K562 (cell line): ENCODE results near the gene OBP2A. TPM values are rescaled to one million over a fixed set of nuclear protein-coding genes. Genes with fewer than 3 reads are reported as not detected.

Experiments used
- ATAC-seq: fragments of 200-7000 bp; cut with Tn5 transposase; 3 replicates; pipeline ENCODE4 v1.9.1; 2020; ENCODE audit warnings: moderate library complexity
- BruUV-seq: library from RNA; stranded (reverse); fragments of 400-500 nt; replicated peaks from 2 replicates; lab custom pipeline; 2021; lab: Mats Ljungman, UMichigan
- CTCF ChIA-PET: fragments of 300-600 bp; formaldehyde crosslinking; extraction: SDS; loops from one replicate; lab custom pipeline; 2021; ENCODE audit warnings: low intra/inter-chr PET ratio; lab: Yijun Ruan, JAX
- POLR2A ChIA-PET: fragments of 300-600, 350-650 bp; sonication (Branson Sonifier 250); formaldehyde crosslinking; extraction: SDS; loops from one replicate; lab custom pipeline; 2021; ENCODE audit warnings: antibody characterized with exemption, inconsistent platforms; lab: Yijun Ruan, JAX
- DNase-seq, 4 experiments: peaks; one replicate each; pipeline versions ENCODE4 v3.0.0 to v3.0.0-alpha.2; 2011 to 2018; ENCODE audit warnings: low spot score in 3 of 4, mixed read lengths in 3 of 4; ENCODE audit errors: extremely low read depth in 1 of 4
- FAIRE-seq: peaks from 2 replicates; lab custom pipeline; 2011; peaks lifted over from hg19 to GRCh38; lab: Jason Lieb, UNC
- H2AFZ ChIP-seq: 2 replicates; pipeline ENCODE4 v1.6.0; 2011; ENCODE audit warnings: low read depth, low read length, control low read depth, inconsistent platforms
- H3K27ac ChIP-seq: fragments of 200-600 bp; 3 replicates; pipeline ENCODE4 v1.8.0; 2011; ENCODE audit warnings: low read depth, mild to moderate bottlenecking, control low read depth, inconsistent platforms, low read length, moderate library complexity, mixed read lengths; ENCODE audit errors: extremely low read depth
- H3K27me3 ChIP-seq, 2 experiments: fragments of 300-600 bp in 1 of 2; 2 replicates in 1 of 2; 3 replicates in 1 of 2; pipeline versions ENCODE4 v1.6.0 to v1.8.0; 2011; ENCODE audit warnings: inconsistent platforms in 2 of 2, low read length in 2 of 2, mild to moderate bottlenecking in 1 of 2, mixed read lengths in 1 of 2, moderate library complexity in 1 of 2; ENCODE audit not compliant: control insufficient read depth in 2 of 2, insufficient read depth in 2 of 2
- H3K36me3 ChIP-seq: fragments of 300-600 bp; 3 replicates; pipeline ENCODE4 v1.8.0; 2011; ENCODE audit warnings: mild to moderate bottlenecking, low read length, inconsistent platforms; ENCODE audit not compliant: control insufficient read depth, insufficient read depth
- H3K4me1 ChIP-seq, 2 experiments: fragments of 200-600 bp in 1 of 2; replicated peaks in 1 of 2; 2 replicates in 1 of 2; 3 replicates in 1 of 2; pipeline versions ENCODE4 v1.5.1 to v1.8.0; 2011; ENCODE audit warnings: inconsistent platforms in 2 of 2, low read length in 2 of 2, mild to moderate bottlenecking in 1 of 2, mixed read lengths in 1 of 2, moderate library complexity in 1 of 2; ENCODE audit not compliant: control insufficient read depth in 2 of 2, insufficient read depth in 2 of 2
- H3K4me2 ChIP-seq: 2 replicates; pipeline ENCODE4 v1.6.1; 2011; ENCODE audit warnings: low read length, control low read depth, inconsistent platforms, mixed read lengths; ENCODE audit not compliant: insufficient read depth
- H3K4me3 ChIP-seq: fragments of 200-600 bp; sonication (generic), shearing (Covaris generic); 2 replicates; pipeline ENCODE4 v1.5.1; 2016; ENCODE audit warnings: control low read depth, inconsistent platforms
- H3K79me2 ChIP-seq: fragments of 200-600 bp; 3 replicates; pipeline ENCODE4 v1.8.0; 2011; ENCODE audit warnings: low read length, inconsistent platforms; ENCODE audit not compliant: control insufficient read depth, insufficient read depth
- H3K9ac ChIP-seq, 2 experiments: 2 replicates each; pipeline versions ENCODE4 v1.6.0 to v1.6.1; 2011; ENCODE audit warnings: low read depth in 2 of 2, low read length in 2 of 2, control low read depth in 1 of 2, inconsistent platforms in 1 of 2, mild to moderate bottlenecking in 1 of 2, mixed read lengths in 1 of 2; ENCODE audit not compliant: insufficient read depth in 1 of 2
- H3K9me1 ChIP-seq: one replicate; pipeline ENCODE4 v1.6.0; 2011; ENCODE audit warnings: inconsistent platforms, mild to moderate bottlenecking, low read length, moderate library complexity; ENCODE audit not compliant: control insufficient read depth, insufficient read depth
- H3K9me3 ChIP-seq: replicated peaks from 2 replicates; pipeline ENCODE4 v1.5.1; 2011; ENCODE audit warnings: low read depth, low read length, inconsistent platforms; ENCODE audit not compliant: control insufficient read depth, insufficient read depth
- H4K20me1 ChIP-seq: replicated peaks from 2 replicates; pipeline ENCODE4 v1.6.1; 2011; ENCODE audit warnings: low read length, inconsistent platforms, mixed read lengths; ENCODE audit not compliant: control insufficient read depth, insufficient read depth
- C11orf30 ChIP-seq: fragments of 450-650 bp; IDR thresholded peaks from 2 replicates; pipeline ENCODE4 v1.6.1; 2016; ENCODE audit warnings: low read depth, mild to moderate bottlenecking
- DACH1 ChIP-seq: fragments of 450-650 bp; IDR thresholded peaks from 2 replicates; pipeline ENCODE4 v1.6.1; 2018; ENCODE audit not compliant: partially characterized antibody
- EGR1 ChIP-seq: fragments of 450-650 bp; conservative IDR thresholded peaks from 2 replicates; pipeline ENCODE4 v1.6.1; 2017; ENCODE audit warnings: mild to moderate bottlenecking
- MEF2D ChIP-seq: conservative IDR thresholded peaks from 2 replicates; pipeline ENCODE4 v1.6.1; 2016; ENCODE audit warnings: low read depth, missing genetic modification characterization, missing compliant biosample characterization
- POLR2G ChIP-seq: fragments of 200-400 bp; formaldehyde crosslinking; IDR thresholded peaks from 2 replicates; pipeline ENCODE4 v1.6.1; 2017; ENCODE audit warnings: low read depth, mild to moderate bottlenecking, antibody characterized with exemption, low read length, moderate library complexity
- RBFOX2 ChIP-seq: fragments of 200-400 bp; formaldehyde crosslinking; IDR thresholded peaks from 2 replicates; pipeline ENCODE4 v1.6.1; 2017; ENCODE audit warnings: low read depth, mild to moderate bottlenecking, low read length, moderate library complexity
- WGBS: fragments of 100-300 bp; shearing (Covaris generic); methylation state at CpG from one replicate; pipeline ENCODE4 v1.1.6; 2016; ENCODE audit warnings: low coverage, mixed read lengths; ENCODE audit not compliant: insufficient coverage; ENCODE audit errors: missing lambda C conversion rate; 5-methylcytosine and 5-hydroxymethylcytosine counted together
- in situ Hi-C: fragments of 300-500 bp; cut with MboI; formaldehyde crosslinking; loops from 4 replicates; pipeline ENCODE4 v1.15.0; 2018; ENCODE audit warnings: inconsistent platforms, mixed read lengths
- intact Hi-C: fragments of 100-400 bp; cut with micrococcal nuclease; formaldehyde crosslinking; loops from 2 replicates; pipeline ENCODE4 v1.14.2; 2022
- polyA plus RNA-seq, 8 experiments: library from polyadenylated mRNA; depleted of rRNA in 4 of 8; stranded (reverse) in 5 of 8; unstranded in 3 of 8; fragments of >200 nt; fragmentation: Nextera tagmentation in 2 of 8; fragmentation: Illumina TruSeq in 1 of 8; extraction: Ambion mirVana in 2 of 8; extraction: Trizol in 1 of 8; gene quantifications; 2 replicates each; pipeline versions ENCODE4 v1.2.1 to v1.2.3, GENCODE V29; 2011 to 2014; ENCODE audit warnings: inconsistent platforms in 1 of 8, missing spikeins in 1 of 8
- total RNA-seq, 7 experiments: library from RNA; depleted of rRNA in 6 of 7; stranded (reverse); fragments of >200 nt in 6 of 7; fragmentation: Illumina TruSeq in 2 of 7; extraction: Trizol in 2 of 7; gene quantifications; 2 replicates each; pipeline versions ENCODE4 v1.2.1 to v1.2.3, GENCODE V29; 2011 to 2021; ENCODE audit warnings: low replicate concordance in 1 of 7

OBP2A gene
- total and polyA plus RNA-seq, 9 of the 15 experiments (the other 6 are each of a cell fraction or from before 2014, with no cell fraction given), result not detected

DNA sequence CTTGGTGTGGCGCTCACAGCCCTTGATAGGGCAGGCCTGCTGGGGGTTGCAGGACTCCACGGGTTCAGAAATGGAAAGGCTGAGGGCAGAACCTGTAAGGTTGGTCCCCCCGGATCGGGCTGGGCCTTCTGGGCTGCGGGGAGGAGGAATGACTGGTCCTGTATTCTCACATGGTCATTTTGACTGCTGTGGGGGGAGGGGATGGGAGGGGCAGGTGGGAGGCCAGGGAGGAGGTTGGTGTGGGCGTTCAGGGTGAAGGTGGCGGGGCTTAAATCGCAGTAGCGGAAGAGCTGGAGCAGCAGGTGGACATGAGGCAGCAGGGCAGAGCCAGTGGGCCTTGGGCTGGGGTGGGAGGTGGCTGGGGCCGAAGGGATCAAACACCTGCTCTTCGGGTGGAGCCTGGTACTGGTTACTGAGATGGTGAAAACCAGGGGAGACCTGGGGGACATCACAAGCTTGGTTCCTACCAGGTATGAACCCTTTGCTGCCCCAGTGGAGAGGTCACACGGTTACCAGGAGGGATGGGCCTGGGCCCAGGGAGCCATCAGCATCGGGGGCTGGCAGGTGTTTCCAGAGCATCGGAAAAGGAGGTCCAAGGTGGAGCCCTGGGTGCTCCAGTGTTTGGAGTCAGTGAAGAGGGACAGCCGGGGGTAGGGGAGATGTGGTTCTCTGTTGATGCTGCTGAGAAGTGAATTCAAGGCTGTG lies 43.6 kb upstream of the OBP2A start:
- H3K27ac ChIP-seq, result peak overlapping the region; percentile 90; the same call in 2 of the 3 replicates
- H3K27me3 ChIP-seq, result no peaks in the 10 kb centered on the region
- TF ChIP-seq EGR1, result peak; percentile 75
- no peak for TF ChIP-seq DACH1
- TF ChIP-seq MEF2D, result no peak
- 0 out of 2 replicates have a peak, but pooled peaks have one; percentile 16 for TF ChIP-seq POLR2G
- DNase-seq (peak in 2 of 4 experiments; percentile 39 to 45), ATAC-seq (no peak), FAIRE-seq (no peak)
- H3K9me1 ChIP-seq, result no peaks in the 10 kb centered on the region
- 68% methylated on average over 10 of the region's 15 CpGs for WGBS
- peak overlapping the region; percentile 92 to 93 for H3K9ac ChIP-seq
- H3K4me2 ChIP-seq, result peak overlapping the region; percentile 88
- H3K36me3 ChIP-seq, result peaks cover 42% of the 10 kb centered on the region
- peak overlapping the region; percentile 78; the same call in 1 of the 2 replicates for H3K4me3 ChIP-seq
- intact Hi-C loops (no loop called here), in situ Hi-C loops (no loop called here)
- ChIA-PET POLR2A (interaction anchor here (1.0 kb wide), 1 partner anchor 57 kb away, joined by 3 read pairs; no protein-coding TSS in a partner anchor), CTCF (no interaction called here)
- no peak overlapping the region for H2AFZ ChIP-seq
- no peaks in the 10 kb centered on the region for H3K9me3 ChIP-seq
- H3K79me2 ChIP-seq, result peaks cover 41% of the 10 kb centered on the region
- H3K4me1 ChIP-seq, result peaks cover 26 to 86% of the 10 kb centered on the region in 2 experiments
- BruUV-seq, result TSS peak; percentile 50
- peaks cover 21% of the 10 kb centered on the region for H4K20me1 ChIP-seq

DNA sequence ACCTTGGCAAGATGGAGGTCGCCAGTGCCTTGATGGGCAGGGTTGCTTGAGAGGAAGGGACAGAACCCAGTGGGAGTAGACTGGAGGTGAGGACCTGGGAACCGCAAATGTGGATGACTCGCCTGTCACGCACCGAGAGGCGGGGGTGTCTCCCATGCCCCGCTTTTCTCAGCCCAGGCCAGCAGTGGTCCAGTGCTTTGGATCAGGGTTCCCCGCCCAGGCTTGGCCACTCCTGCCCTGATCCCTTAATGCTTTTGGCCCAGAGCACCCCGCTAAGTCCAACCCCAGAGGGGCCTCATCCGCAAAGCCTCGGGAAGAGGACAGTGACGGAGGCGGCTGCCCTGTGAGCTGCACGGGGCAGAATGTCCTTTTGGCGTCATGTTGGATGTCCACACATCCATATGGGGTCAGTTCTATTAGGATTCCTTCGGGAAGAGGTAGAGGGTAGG lies 43.0 kb upstream of the OBP2A start:
- no peak overlapping the region for H3K27ac ChIP-seq
- intact Hi-C loops, result no loop called here
- H3K27me3 ChIP-seq, result no peaks in the 10 kb centered on the region
- BruUV-seq, result no TSS peak
- in situ Hi-C loops, result no loop called here
- H3K4me3 ChIP-seq, result no peak overlapping the region
- peaks cover 41% of the 10 kb centered on the region for H3K79me2 ChIP-seq
- 85% methylated on average over 16 of the region's 16 CpGs for WGBS
- no peak overlapping the region for H3K4me2 ChIP-seq
- H4K20me1 ChIP-seq, result peaks cover 21% of the 10 kb centered on the region
- no peaks in the 10 kb centered on the region for H3K9me3 ChIP-seq
- H3K9ac ChIP-seq, result peak overlapping the region in 1 of 2 experiments; percentile 37; a peak in 1 of 4 replicates
- POLR2A ChIA-PET, result interaction anchor here (1.0 kb wide), 1 partner anchor 56 kb away, joined by 3 read pairs; no protein-coding TSS in a partner anchor
- H3K4me1 ChIP-seq, result peaks cover 26 to 89% of the 10 kb centered on the region in 2 experiments
- DNase-seq (peak in 1 of 4 experiments; percentile 20), FAIRE-seq (no peak)
- H2AFZ ChIP-seq, result no peak overlapping the region
- peaks cover 42% of the 10 kb centered on the region for H3K36me3 ChIP-seq
- CTCF ChIA-PET, result no interaction called here
- H3K9me1 ChIP-seq, result no peaks in the 10 kb centered on the region
- TF ChIP-seq RBFOX2 (peak; percentile 13; the same call in 1 of the 2 replicates), C11orf30 (no peak)
- TF ChIP-seq, all 486 proteins: peak for 1
- no peak for ATAC-seq
